CD4-positive, alpha-beta T cell (primary cell): ENCODE results near the gene SNX14. TPM values are rescaled to one million over a fixed set of nuclear protein-coding genes. Genes with fewer than 3 reads are reported as not detected.

Source experiments
- ATAC-seq: fragments of 200-7000 bp; cut with Tn5 transposase; one replicate; pipeline ENCODE4 v1.10.0; 2022; ENCODE audit warnings: mild to moderate bottlenecking; ENCODE audit not compliant: poor library complexity
- CTCF ChIA-PET: fragments of 350-600 bp; sonication (Branson Sonifier 250); formaldehyde crosslinking; loops from one replicate; lab custom pipeline; 2021; ENCODE audit warnings: antibody characterized with exemption, inconsistent platforms; lab: Charles Lee
- POLR2A ChIA-PET: fragments of 350-600 bp; sonication (Branson Sonifier 250); formaldehyde crosslinking; loops from one replicate; lab custom pipeline; 2021; ENCODE audit warnings: antibody characterized with exemption, inconsistent platforms; lab: Charles Lee
- DNase-seq, 14 experiments: peaks; one replicate each; pipeline ENCODE4 v3.0.0-alpha.2; 2013 to 2020; ENCODE audit warnings: mixed read lengths in 2 of 14
- H3K27ac ChIP-seq, 2 donors: one replicate each; pipeline versions ENCODE4 v1.5.1 to v1.7.0; 2013; ENCODE audit warnings: low read length in 2 of 2, low read depth in 1 of 2, mild to moderate bottlenecking in 1 of 2
- H3K27me3 ChIP-seq, 2 experiments: 1 replicate in 1 of 2; 2 replicates in 1 of 2; pipeline versions ENCODE4 v1.6.1 to v1.7.0; 2013; ENCODE audit warnings: low read length in 2 of 2, control low read depth in 1 of 2, mild to moderate bottlenecking in 1 of 2, moderate library complexity in 1 of 2; ENCODE audit not compliant: insufficient read depth in 2 of 2, control insufficient read depth in 1 of 2
- H3K36me3 ChIP-seq: one replicate; pipeline ENCODE4 v1.6.1; 2013; ENCODE audit warnings: low read length, control low read depth; ENCODE audit not compliant: insufficient read depth
- H3K4me1 ChIP-seq: one replicate; pipeline ENCODE4 v1.6.1; 2013; ENCODE audit warnings: low read length, control low read depth; ENCODE audit not compliant: insufficient read depth
- H3K4me3 ChIP-seq: one replicate; pipeline ENCODE4 v1.5.1; 2013; ENCODE audit warnings: mild to moderate bottlenecking, low read length, moderate library complexity
- H3K9me3 ChIP-seq, 2 experiments: 1 replicate in 1 of 2; 2 replicates in 1 of 2; pipeline versions ENCODE4 v1.6.1 to v1.7.0; 2013; ENCODE audit warnings: low read length in 2 of 2, mild to moderate bottlenecking in 2 of 2, control low read depth in 1 of 2, moderate library complexity in 1 of 2; ENCODE audit not compliant: control insufficient read depth in 1 of 2, insufficient read depth in 1 of 2
- H3K27ac Mint-ChIP-seq: one replicate; pipeline ENCODE4 v1.8.0; 2020; ENCODE audit warnings: mixed read lengths
- H3K27me3 Mint-ChIP-seq: one replicate; pipeline ENCODE4 v1.8.0; 2021; ENCODE audit warnings: mixed read lengths
- H3K36me3 Mint-ChIP-seq: one replicate; pipeline ENCODE4 v1.8.0; 2021; ENCODE audit warnings: low read depth, mixed read lengths
- H3K4me1 Mint-ChIP-seq: one replicate; pipeline ENCODE4 v1.8.0; 2021; ENCODE audit warnings: low read depth, mixed read lengths
- H3K4me3 Mint-ChIP-seq: one replicate; pipeline ENCODE4 v1.8.0; 2020; ENCODE audit warnings: mild to moderate bottlenecking, mixed read lengths
- H3K9me3 Mint-ChIP-seq: one replicate; pipeline ENCODE4 v1.8.0; 2020; ENCODE audit warnings: mixed read lengths
- CTCF ChIP-seq: fragments of 200-600 bp; IDR thresholded peaks from one replicate; pipeline ENCODE4 v1.8.0; 2022; ENCODE audit warnings: antibody characterized with exemption, mild to moderate bottlenecking
- intact Hi-C, 2 experiments: fragments of 100-400 bp; cut with DNase I in 1 of 2; cut with micrococcal nuclease in 1 of 2; formaldehyde crosslinking; loops; one replicate each; pipeline versions ENCODE4 v1.15.1 to v1.9.0; 2023 to 2025; cut with DNase I, micrococcal nuclease
- total RNA-seq, 174 experiments: library from RNA in 2 of 174; stranded (reverse) in 2 of 174; gene quantifications; one replicate each; pipeline ENCODE4 v1.2.3 and lab custom pipeline; 2021 to 2026

SNX14 gene
- total RNA-seq, 2 experiments from 2014 or later: 30.8 to 31.5 TPM

GRCh38 chr6:85469276-85470022, 124.2 kb downstream of the SNX14 start:
- Mint-ChIP-seq H3K27ac (no peak overlapping the region), H3K27me3 (no peaks in the 10 kb centered on the region), H3K4me3 (no peak overlapping the region), H3K9me3 (no peaks in the 10 kb centered on the region), H3K4me1 (peaks cover 15% of the 10 kb centered on the region), H3K36me3 (no peaks in the 10 kb centered on the region)
- intact Hi-C loops: no loop called here
- POLR2A ChIA-PET: no interaction called here
- TF ChIP-seq CTCF: no peak
- H3K27me3 ChIP-seq: no peaks in the 10 kb centered on the region
- CTCF ChIA-PET: no interaction called here
- ATAC-seq: no peak
- no peak overlapping the region for H3K4me3 ChIP-seq
- H3K36me3 ChIP-seq: no peaks in the 10 kb centered on the region
- no peaks in the 10 kb centered on the region for H3K9me3 ChIP-seq
- no peak for DNase-seq
- H3K27ac ChIP-seq: no peak overlapping the region
- H3K4me1 ChIP-seq: peaks cover 16% of the 10 kb centered on the region

- DNase-seq: no peak
- no peak overlapping the region for H3K4me3 Mint-ChIP-seq
- no peak overlapping the region for H3K27ac Mint-ChIP-seq
- ATAC-seq: no peak
- Histone ChIP-seq H3K27ac (no peak overlapping the region), H3K9me3 (no peaks in the 10 kb centered on the region), H3K4me3 (no peak overlapping the region), H3K4me1 (peaks cover 18% of the 10 kb centered on the region), H3K27me3 (no peaks in the 10 kb centered on the region), H3K36me3 (no peaks in the 10 kb centered on the region)
- H3K27me3 Mint-ChIP-seq: no peaks in the 10 kb centered on the region
- POLR2A ChIA-PET: no interaction called here
- CTCF ChIA-PET: no interaction called here
- H3K4me1 Mint-ChIP-seq: peaks cover 20% of the 10 kb centered on the region
- H3K36me3 Mint-ChIP-seq: no peaks in the 10 kb centered on the region
- no peaks in the 10 kb centered on the region for H3K9me3 Mint-ChIP-seq
- TF ChIP-seq CTCF: no peak
- intact Hi-C loops: no loop called here
Observed at GRCh38 chr6:85468326-85468725, 125.3 kb downstream of the SNX14 start.

- POLR2A ChIA-PET: interaction anchor here (5.4 kb wide), 1 partner anchor 15 kb away, joined by 37 read pairs; the partner anchor contains the start of gene NT5E
- peak overlapping the region; percentile 22 for H3K27ac Mint-ChIP-seq
- no peak overlapping the region for H3K27ac ChIP-seq
Observed at GRCh38 chr6:85465762-85466161, 127.9 kb downstream of the SNX14 start.

More at GRCh38 chr6:85465762-85466161, 127.9 kb downstream of the SNX14 start:
- CTCF ChIA-PET: no interaction called here
- no peaks in the 10 kb centered on the region for H3K27me3 ChIP-seq
- peaks cover 36% of the 10 kb centered on the region for H3K4me1 Mint-ChIP-seq
- H3K4me3 Mint-ChIP-seq: no peak overlapping the region
- no peak overlapping the region for H3K4me3 ChIP-seq
- no peak for DNase-seq
- intact Hi-C loops: no loop called here
- TF ChIP-seq CTCF: no peak
- no peaks in the 10 kb centered on the region for H3K9me3 ChIP-seq
- H3K36me3 ChIP-seq: no peaks in the 10 kb centered on the region
- H3K36me3 Mint-ChIP-seq: no peaks in the 10 kb centered on the region
- H3K4me1 ChIP-seq: peaks cover 37% of the 10 kb centered on the region
- no peaks in the 10 kb centered on the region for H3K27me3 Mint-ChIP-seq
- H3K9me3 Mint-ChIP-seq: no peaks in the 10 kb centered on the region
- no peak for ATAC-seq
